Measurements from ENCODE around the gene PHRF1. TPM values are rescaled to one million over a fixed set of nuclear protein-coding genes. Genes with fewer than 3 reads are reported as not detected.
A peak's percentile ranks its signal among the peaks of the same experiment; 100 is the strongest.

The PHRF1 gene
- total RNA-seq, 1 donor from 2014 or later = 38.3 TPM

DNA sequence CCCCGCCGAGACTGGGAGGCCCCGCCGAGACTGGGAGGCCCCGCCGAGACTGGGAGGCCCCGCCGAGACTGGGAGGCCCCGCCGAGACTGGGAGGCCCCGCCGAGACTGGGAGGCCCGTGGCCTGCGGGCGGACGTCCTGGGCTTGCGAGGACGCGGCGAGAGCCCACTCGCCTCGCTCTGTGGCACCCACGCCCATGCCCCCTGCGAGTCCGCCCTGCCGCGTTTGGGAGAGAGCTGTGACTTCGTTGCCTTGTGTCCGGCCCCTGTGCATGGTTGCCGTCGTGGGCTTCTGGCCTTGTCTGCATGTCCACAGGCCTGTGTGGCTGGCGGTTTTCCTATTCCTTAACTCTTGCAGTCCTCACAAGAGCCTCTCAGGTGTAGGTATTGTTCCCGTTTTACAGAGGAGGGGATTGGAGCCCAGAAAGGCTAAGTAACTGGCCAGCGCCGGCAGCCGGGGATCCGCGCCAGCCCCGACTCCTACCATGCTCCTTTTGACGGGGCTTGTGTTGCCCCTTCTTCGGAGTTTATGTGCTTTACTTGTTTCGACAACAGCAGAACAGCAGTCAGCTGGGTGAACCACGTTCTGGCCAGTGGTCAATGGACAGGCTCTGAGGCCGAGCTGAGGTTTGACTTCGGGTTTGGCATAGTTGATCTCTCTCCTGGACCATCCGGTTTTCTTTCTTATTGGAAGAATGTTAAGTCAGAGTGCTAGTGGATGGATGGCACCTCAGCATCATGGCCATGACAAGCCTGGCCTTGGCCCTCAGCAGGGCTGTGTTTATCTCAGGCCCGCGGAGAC lies 741 bp downstream of the PHRF1 start:
- Mint-ChIP-seq H3K36me3 (ENCODE audit: low read depth, unreplicated experiment) (peaks cover 12% of the 10 kb centered on the region), H3K27me3 (ENCODE audit: low read depth, unreplicated experiment) (peaks cover 17% of the 10 kb centered on the region), H3K27ac (ENCODE audit: unreplicated experiment) (peak overlapping the region; percentile 92), H3K4me3 (ENCODE audit: unreplicated experiment) (peak overlapping the region; percentile 98), H3K9me3 (ENCODE audit: unreplicated experiment) (no peaks in the 10 kb centered on the region), H3K4me1 (ENCODE audit: low read depth, unreplicated experiment) (peaks cover 39% of the 10 kb centered on the region)
- Histone ChIP-seq H3K4me1 (ENCODE audit: insufficient read depth, low read length) (peaks cover 16% of the 10 kb centered on the region), H4K20me1 (ENCODE audit: insufficient read depth, low read length) (peaks cover 50% of the 10 kb centered on the region), H3K9ac (ENCODE audit: low read length) (peak overlapping the region; percentile 99), H3K36me3 (ENCODE audit: insufficient read depth, low read length) (peaks cover 3% of the 10 kb centered on the region), H3K9me3 (ENCODE audit: insufficient read depth, low read depth, low read length) (no peaks in the 10 kb centered on the region), H2AFZ (ENCODE audit: low read depth, low read length) (no peak overlapping the region), H3K27me3 (ENCODE audit: insufficient read depth, low read length) (peaks cover 6% of the 10 kb centered on the region), H3K4me3 (ENCODE audit: insufficient read depth, low read depth, low read length) (peak overlapping the region; percentile 98), H3K4me2 (ENCODE audit: low read length) (peak overlapping the region; percentile 96), H3K79me2 (ENCODE audit: insufficient read depth, low read length) (peaks cover 53% of the 10 kb centered on the region), H3K27ac (ENCODE audit: low read depth, low read length) (peak overlapping the region; percentile 84)
- TF ChIP-seq EZH2 (IDR thresholded peaks at IDR 0.05; ENCODE audit: insufficient read depth, low read length) = no peak
- TF ChIP-seq, protein P1, sequence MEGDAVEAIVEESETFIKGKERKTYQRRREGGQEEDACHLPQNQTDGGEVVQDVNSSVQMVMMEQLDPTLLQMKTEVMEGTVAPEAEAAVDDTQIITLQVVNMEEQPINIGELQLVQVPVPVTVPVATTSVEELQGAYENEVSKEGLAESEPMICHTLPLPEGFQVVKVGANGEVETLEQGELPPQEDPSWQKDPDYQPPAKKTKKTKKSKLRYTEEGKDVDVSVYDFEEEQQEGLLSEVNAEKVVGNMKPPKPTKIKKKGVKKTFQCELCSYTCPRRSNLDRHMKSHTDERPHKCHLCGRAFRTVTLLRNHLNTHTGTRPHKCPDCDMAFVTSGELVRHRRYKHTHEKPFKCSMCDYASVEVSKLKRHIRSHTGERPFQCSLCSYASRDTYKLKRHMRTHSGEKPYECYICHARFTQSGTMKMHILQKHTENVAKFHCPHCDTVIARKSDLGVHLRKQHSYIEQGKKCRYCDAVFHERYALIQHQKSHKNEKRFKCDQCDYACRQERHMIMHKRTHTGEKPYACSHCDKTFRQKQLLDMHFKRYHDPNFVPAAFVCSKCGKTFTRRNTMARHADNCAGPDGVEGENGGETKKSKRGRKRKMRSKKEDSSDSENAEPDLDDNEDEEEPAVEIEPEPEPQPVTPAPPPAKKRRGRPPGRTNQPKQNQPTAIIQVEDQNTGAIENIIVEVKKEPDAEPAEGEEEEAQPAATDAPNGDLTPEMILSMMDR (IDR thresholded peaks at IDR 0.05; ENCODE audit: insufficient read depth, low read depth, low read length) = no peak
- FAIRE-seq (no peak), DNase-seq (ENCODE audit: low read depth) (no peak)

DNA sequence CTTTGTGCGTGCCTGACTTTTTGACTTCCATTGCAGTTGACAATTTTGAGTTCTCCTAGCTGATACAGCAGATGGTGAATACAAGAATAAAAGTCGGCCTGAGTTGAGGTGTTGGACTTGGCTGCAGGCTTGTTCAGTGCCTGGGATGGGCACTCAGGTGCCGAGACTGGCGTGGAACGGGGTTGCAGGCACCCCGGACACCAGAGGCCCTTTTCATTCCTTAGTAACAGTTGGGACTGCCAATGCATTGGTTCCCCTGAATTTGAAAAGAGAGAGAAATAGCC lies 1.3 kb downstream of the PHRF1 start:
- no peak for DNase-seq (ENCODE audit: low read depth)
- H3K79me2 ChIP-seq (ENCODE audit: insufficient read depth, low read length) = peaks cover 57% of the 10 kb centered on the region
- Mint-ChIP-seq H3K36me3 (ENCODE audit: low read depth, unreplicated experiment) (peaks cover 12% of the 10 kb centered on the region), H3K4me1 (ENCODE audit: low read depth, unreplicated experiment) (peaks cover 39% of the 10 kb centered on the region), H3K4me3 (ENCODE audit: unreplicated experiment) (peak overlapping the region; percentile 98), H3K9me3 (ENCODE audit: unreplicated experiment) (no peaks in the 10 kb centered on the region), H3K27ac (ENCODE audit: unreplicated experiment) (peak overlapping the region; percentile 92), H3K27me3 (ENCODE audit: low read depth, unreplicated experiment) (peaks cover 17% of the 10 kb centered on the region)
- peak overlapping the region; percentile 84 for H3K27ac ChIP-seq (ENCODE audit: low read depth, low read length)
- H3K4me2 ChIP-seq (ENCODE audit: low read length) = peak overlapping the region; percentile 96
- H4K20me1 ChIP-seq (ENCODE audit: insufficient read depth, low read length) = peaks cover 53% of the 10 kb centered on the region
- H3K27me3 ChIP-seq (ENCODE audit: insufficient read depth, low read length) = peaks cover 6% of the 10 kb centered on the region
- H2AFZ ChIP-seq (ENCODE audit: low read depth, low read length) = no peak overlapping the region
- peaks cover 3% of the 10 kb centered on the region for H3K36me3 ChIP-seq (ENCODE audit: insufficient read depth, low read length)
- TF ChIP-seq EZH2 (IDR thresholded peaks at IDR 0.05; ENCODE audit: insufficient read depth, low read length) = no peak
- TF ChIP-seq, protein P1 (IDR thresholded peaks at IDR 0.05; ENCODE audit: insufficient read depth, low read depth, low read length) = no peak
- H3K9me3 ChIP-seq (ENCODE audit: insufficient read depth, low read depth, low read length) = no peaks in the 10 kb centered on the region
- peaks cover 16% of the 10 kb centered on the region for H3K4me1 ChIP-seq (ENCODE audit: insufficient read depth, low read length)
- no peak for FAIRE-seq
- peak overlapping the region; percentile 98 for H3K4me3 ChIP-seq (ENCODE audit: insufficient read depth, low read depth, low read length)
- peak overlapping the region; percentile 99 for H3K9ac ChIP-seq (ENCODE audit: low read length)
